ENCODE measurements around the gene LRRTM1.

The LRRTM1 gene, protein sequence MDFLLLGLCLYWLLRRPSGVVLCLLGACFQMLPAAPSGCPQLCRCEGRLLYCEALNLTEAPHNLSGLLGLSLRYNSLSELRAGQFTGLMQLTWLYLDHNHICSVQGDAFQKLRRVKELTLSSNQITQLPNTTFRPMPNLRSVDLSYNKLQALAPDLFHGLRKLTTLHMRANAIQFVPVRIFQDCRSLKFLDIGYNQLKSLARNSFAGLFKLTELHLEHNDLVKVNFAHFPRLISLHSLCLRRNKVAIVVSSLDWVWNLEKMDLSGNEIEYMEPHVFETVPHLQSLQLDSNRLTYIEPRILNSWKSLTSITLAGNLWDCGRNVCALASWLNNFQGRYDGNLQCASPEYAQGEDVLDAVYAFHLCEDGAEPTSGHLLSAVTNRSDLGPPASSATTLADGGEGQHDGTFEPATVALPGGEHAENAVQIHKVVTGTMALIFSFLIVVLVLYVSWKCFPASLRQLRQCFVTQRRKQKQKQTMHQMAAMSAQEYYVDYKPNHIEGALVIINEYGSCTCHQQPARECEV

DNA sequence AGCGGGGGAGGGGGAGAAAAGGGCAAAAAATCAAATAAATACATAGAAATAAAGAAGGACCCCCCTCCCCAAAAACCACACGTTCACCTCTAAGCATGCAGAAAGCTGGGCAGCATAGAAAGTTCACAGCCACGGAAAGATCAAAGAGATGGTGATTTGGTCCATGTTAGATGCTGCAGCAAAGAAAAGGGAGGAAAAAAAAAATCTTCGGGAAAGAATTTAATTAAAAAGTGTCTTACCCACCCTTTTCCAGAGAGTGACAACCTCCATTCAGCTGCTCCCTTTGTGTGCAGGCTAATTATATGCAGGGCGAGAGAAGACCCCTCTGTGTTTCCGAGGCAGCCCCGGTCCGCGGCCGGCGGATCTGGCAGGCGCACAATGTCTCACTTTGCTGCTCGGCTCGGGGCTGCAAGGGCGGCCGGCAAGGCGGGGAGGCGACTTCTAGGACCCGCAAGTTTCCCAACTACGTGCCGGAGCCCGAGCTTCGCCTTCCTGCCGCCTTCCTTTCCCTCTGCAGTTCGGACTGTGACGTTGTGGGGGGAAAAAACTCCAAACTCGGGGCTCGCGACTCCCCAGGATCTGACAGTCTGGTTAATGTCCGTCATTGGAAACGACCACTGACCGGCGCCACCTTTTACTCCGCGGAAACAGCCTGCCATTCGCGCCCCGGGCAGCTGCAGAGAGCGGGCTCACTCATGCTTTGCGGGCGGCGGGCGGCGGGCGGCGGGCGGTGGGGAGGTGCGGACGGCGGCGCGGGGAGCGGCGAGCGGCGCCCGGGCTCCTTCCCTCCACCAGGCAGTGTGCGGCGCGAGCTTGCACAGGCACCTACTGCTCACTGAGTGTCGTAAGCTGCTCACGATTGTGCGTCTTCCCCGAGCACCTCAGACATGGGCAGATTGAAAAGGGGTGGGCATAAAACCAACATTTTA, at the start of gene LRRTM1:
LRRTM1 (minus strand) TSS at position 844 of the 929 bp plus-strand sequence. CDS start 933 bp downstream, outside the sequence.
- CTCF ChIA-PET, result no interaction called here

DNA sequence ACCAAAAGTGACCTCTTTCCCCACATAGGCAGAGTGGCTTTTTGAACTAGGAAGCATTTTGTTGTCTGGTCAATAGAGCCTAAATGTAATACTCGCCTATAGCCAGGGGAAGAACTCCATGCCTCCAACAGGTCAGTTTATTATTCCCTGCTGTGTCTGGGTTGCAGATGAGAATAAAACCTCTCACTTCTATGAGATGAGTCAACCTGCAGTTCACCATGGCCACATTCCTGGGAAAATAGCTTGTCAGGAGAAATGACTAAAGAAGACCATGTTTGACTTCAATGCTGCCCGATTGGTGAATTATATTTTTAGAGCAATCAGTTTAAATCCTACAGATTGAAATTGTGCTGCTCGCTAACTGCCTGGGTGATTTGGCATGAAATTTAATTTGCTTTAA, 46.7 kb upstream of the LRRTM1 start:
- TF ChIP-seq, protein P1, sequence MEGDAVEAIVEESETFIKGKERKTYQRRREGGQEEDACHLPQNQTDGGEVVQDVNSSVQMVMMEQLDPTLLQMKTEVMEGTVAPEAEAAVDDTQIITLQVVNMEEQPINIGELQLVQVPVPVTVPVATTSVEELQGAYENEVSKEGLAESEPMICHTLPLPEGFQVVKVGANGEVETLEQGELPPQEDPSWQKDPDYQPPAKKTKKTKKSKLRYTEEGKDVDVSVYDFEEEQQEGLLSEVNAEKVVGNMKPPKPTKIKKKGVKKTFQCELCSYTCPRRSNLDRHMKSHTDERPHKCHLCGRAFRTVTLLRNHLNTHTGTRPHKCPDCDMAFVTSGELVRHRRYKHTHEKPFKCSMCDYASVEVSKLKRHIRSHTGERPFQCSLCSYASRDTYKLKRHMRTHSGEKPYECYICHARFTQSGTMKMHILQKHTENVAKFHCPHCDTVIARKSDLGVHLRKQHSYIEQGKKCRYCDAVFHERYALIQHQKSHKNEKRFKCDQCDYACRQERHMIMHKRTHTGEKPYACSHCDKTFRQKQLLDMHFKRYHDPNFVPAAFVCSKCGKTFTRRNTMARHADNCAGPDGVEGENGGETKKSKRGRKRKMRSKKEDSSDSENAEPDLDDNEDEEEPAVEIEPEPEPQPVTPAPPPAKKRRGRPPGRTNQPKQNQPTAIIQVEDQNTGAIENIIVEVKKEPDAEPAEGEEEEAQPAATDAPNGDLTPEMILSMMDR (conservative IDR thresholded peaks at IDR 0.05; ENCODE audit: low read depth), result no peak
- ChIA-PET CTCF (no interaction called here), POLR2A (ENCODE audit: low non-redundant PET) (no interaction called here)
- no peak overlapping the region for H3K27ac ChIP-seq
- no peak for DNase-seq (ENCODE audit: low spot score)

More for the DNA sequence above, at the start of gene LRRTM1:
- TF ChIP-seq, protein P1 (conservative IDR thresholded peaks at IDR 0.05; ENCODE audit: low read depth), result no peak
- no peak within 1 kb of the TSS for H3K27ac ChIP-seq
- POLR2A ChIA-PET (ENCODE audit: low non-redundant PET), result no interaction called here
- peak; percentile 2 for DNase-seq (ENCODE audit: low spot score)

DNA sequence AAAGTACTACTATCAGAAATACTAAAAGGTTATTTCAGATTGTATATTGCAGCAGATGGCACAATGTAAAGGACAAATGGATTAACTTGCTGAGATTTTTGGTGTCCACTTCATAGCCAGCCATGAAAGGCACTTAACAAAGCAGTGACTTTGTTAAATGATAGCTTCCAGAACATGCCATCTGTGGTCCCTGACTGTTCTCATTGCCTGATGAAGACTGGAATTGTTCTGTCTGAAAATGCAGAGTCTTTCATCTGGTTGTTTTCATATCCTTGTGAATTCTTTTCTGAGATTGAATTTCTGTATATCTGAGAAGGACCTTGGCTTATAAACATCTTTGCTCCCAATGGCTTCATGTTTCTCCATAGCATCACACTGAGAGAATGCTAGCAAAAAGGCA, 44.4 kb upstream of the LRRTM1 start:
- no peak for DNase-seq (ENCODE audit: low spot score)
- ChIA-PET POLR2A (ENCODE audit: low non-redundant PET) (no interaction called here), CTCF (interaction anchor here (0.6 kb wide), 1 partner anchor 191 kb away, joined by 3 read pairs; no protein-coding TSS in a partner anchor)
- TF ChIP-seq, protein P1 (conservative IDR thresholded peaks at IDR 0.05; ENCODE audit: low read depth), result no peak
- H3K27ac ChIP-seq, result no peak overlapping the region

DNA sequence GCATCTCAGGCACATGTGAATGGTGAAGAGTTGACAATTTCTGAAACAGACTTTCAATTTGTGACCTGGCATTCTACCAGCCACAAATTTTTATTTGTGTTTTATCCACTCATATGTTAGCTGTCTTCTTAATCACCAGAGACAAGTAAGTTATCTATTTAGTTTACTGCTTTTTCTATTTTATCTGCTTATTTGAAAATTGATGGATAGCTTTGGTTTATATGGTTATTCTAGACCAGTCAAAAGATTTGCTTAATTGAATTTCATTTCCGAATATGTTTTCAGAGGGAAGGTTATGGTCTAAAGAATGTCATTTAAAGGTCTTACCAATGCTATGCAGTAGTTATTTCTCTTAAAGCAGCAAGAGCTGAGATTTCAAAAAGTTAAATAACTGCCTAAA, 43.5 kb upstream of the LRRTM1 start:
- TF ChIP-seq, protein P1 (conservative IDR thresholded peaks at IDR 0.05; ENCODE audit: low read depth), result no peak
- ChIA-PET POLR2A (ENCODE audit: low non-redundant PET) (interaction anchor here (0.6 kb wide), 1 partner anchor 47 kb away, joined by 6 read pairs; no protein-coding TSS in a partner anchor), CTCF (interaction anchor here (0.9 to 1.3 kb wide), 2 partner anchors 11 to 19 kb away, joined by 3 read pairs; no protein-coding TSS in a partner anchor)
- DNase-seq (ENCODE audit: low spot score), result no peak
- H3K27ac ChIP-seq, result no peak overlapping the region

DNA sequence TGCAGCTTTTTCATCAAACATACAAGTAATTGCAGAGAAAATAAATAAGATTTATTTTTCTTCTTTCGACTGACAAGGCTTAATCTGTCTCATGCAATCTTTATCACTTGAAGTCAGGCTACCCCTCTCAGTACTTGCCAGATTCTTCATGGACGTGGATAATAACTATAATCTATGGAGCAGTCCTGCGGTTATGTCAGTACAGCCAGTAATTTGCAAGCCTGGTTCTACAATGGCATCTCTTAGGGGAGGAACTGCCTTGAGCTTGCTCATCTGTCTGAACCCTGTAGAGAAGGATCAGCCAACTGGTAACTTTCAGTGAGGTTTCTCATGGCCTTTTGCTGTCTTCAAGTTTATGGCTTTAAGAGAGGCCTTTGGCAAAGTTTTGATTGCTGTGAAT, 35.5 kb upstream of the LRRTM1 start:
- ChIA-PET CTCF (no interaction called here), POLR2A (ENCODE audit: low non-redundant PET) (no interaction called here)
- TF ChIP-seq, protein P1 (conservative IDR thresholded peaks at IDR 0.05; ENCODE audit: low read depth), result no peak
- no peak overlapping the region for H3K27ac ChIP-seq
- DNase-seq (ENCODE audit: low spot score), result no peak

DNA sequence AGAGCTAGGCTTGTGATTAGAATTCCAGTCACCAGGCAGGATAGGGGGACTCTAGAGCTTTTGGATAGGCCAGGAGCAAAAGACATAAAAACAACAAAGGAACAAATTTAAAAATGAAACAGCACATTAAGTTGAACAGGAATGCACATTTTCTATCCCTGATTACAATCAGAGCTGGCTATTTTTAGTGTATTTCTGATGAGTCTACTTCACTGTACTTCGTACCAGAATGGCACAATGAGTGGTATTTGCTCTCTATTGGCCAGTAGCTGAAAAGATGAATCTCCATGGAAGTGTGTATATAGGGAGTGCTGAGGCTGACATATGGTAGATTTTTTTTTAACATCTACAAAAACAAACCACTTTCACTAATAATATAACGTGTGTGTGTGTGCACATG, 34.2 kb upstream of the LRRTM1 start:
- DNase-seq (ENCODE audit: low spot score), result no peak
- no peak overlapping the region for H3K27ac ChIP-seq
- TF ChIP-seq, protein P1 (conservative IDR thresholded peaks at IDR 0.05; ENCODE audit: low read depth), result no peak
- ChIA-PET POLR2A (ENCODE audit: low non-redundant PET) (no interaction called here), CTCF (no interaction called here)

All from RWPE1 (cell line).